CD4-positive, alpha-beta T cell treated with Interferon gamma for 1 hour (primary cell): ENCODE results near the gene GCA.

ENCODE experiments used
- DNase-seq: peaks from one replicate; pipeline ENCODE4 v3.0.0-alpha.2; 2020

GCA gene, protein sequence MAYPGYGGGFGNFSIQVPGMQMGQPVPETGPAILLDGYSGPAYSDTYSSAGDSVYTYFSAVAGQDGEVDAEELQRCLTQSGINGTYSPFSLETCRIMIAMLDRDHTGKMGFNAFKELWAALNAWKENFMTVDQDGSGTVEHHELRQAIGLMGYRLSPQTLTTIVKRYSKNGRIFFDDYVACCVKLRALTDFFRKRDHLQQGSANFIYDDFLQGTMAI

DNA sequence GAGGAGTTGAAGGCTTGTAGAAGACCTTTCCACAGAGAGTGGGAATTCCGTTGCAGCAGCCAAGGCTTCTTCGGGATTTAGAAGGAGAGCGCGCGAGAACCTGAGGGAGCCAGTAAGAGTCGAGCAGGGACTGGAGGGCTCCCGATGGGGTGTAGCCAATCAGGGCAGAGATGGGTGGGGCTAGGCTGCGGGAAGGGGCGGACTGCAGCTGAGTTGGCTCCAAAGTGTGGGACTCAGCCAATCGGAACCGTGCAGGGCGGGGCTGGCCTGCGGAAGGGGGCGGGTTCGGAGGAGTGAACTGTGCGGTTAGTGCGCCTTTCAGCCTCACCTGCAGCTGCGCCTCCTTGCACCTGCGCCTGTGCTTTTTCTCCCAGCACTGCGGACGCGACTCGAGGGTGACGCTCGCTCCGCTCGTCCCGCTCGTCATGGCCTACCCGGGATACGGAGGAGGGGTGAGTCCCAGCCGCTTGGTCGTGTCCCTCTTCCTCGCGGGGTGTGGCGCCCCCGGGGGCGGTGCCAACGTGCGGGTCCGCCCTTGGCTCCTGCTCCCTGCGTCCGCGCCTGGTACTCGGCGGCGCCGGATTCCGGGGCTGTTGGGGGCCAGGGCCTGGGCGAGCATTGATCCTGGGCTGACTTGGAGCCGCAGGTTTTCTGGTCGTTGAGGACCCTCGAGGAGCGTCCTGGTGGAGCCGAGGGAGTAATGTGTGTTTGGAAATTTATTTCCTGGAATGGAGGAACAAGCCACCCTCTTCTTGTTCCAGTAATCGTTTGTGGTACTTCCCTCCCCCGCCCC, at the start of gene GCA:
Gene GCA, plus strand, starts transcription at position 309 of the 793 bp plus-strand sequence. Its CDS starts 117 bp downstream, at position 426.
- peak; percentile 95 for DNase-seq

DNA sequence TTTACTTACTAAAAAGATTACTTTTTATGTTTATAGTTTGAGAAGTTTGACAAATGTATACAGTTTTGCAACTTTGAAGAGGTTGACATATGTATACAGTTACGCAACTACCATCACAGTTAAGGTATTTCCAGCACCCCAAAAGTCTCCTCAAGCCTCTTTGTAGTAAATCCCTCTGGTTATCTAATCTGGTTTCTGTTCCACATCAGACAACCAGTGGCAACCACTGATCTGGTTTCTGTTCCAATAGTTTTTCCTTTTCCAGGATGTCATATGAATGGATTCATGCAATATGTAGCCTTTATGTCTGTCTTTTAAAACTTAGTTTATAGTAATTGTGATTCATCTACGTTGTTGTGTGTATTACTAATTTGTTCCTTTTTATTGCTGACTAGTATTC, 48.9 kb upstream of the GCA start:
- DNase-seq: no peak

DNA sequence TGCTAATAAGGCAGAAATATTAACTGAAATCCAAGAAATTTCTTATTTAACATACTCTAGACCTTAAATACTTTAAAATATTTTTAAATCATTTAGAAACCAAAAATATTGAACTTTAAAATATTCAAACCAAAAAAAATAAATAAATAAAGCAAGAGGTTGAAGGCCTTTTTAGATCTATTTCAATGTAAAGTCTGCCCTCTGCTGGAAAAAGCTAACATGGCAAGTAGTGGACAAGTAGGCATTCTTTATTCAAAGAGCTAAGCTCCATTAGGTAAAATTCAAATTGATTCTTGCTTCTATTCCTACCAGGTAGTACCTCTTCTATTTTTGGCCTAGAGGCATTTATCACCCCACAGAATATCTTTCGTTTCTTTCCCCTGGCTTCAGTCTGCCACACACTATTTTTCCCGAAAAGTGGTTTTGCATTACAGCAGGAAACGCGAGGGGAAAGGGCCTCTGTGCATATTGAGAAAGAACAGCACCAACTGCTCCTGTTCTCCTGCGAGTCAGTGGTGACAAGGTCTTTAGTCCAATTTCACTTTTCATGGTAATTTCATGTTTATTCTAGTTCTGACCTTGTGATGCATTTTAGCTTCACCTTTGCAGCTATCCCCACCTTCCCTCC, 45.9 kb upstream of the GCA start:
- DNase-seq: no peak

GRCh38 chr2:162298669-162299335, 45.1 kb upstream of the GCA start:
- DNase-seq: no peak

DNA sequence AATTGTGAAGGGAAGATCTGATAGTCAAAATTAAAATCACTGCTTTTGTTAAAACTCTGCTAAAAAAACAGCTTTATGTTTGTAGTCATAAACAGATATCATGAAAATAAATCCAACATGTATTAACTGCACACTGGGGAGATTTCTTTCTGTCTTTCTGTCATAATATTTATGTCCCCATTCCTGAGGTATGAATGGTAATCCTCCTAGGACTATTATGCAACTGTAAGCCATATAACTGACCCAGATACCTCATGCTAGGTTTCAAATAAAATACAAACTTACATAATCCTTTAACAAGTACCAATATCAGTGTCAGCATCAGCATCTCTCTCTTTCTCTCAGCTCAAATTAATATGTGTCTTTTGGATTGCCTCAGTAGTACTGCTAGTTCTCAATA, 43.7 kb upstream of the GCA start:
- no peak for DNase-seq

GRCh38 chr2:162301151-162301804, 42.7 kb upstream of the GCA start:
- DNase-seq: peak; percentile 38

GRCh38 chr2:162301877-162302276, 42.1 kb upstream of the GCA start:
- DNase-seq: no peak

DNA sequence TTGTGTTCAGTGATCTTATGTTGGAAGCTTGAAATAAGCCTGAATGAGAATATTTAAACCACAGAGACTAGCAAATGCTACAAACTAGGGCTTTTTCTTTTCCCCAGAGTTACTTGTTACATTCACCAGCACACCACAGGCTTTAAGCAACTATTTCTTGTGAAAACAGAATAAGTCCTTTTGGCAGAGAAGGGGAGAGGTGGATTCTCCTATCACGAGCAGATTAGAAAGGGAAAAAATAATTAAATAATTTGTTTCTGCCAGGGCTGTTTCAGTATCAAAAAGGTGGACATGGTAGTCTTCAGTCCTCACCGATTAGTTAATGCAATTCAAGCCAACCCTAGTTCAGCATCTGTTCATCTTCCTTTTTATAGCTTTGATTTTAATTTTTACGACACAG, 38.0 kb upstream of the GCA start:
- no peak for DNase-seq

GRCh38 chr2:162308747-162309503, 35.0 kb upstream of the GCA start:
- no peak for DNase-seq

DNA sequence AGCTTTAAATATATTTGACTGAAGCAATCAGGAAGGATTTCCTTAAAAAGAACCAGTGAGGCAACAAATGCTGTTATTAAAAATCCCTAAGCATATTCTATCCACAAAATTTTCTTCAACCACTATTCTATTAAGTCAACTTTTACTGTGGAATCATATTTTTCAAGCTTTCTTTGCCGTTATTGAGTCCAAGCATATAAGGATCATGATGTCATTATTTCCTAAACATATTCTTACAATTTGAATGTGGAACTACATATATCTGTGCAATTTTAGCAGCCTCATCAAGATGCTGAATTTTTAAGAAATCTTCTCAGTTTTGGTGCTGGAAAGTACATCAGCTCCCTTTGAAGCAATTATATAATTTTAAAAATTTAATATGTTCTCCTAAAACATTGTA, 31.1 kb upstream of the GCA start:
- DNase-seq: no peak

- DNase-seq: no peak
Observed at GRCh38 chr2:162315938-162316337, 28.0 kb upstream of the GCA start.

DNA sequence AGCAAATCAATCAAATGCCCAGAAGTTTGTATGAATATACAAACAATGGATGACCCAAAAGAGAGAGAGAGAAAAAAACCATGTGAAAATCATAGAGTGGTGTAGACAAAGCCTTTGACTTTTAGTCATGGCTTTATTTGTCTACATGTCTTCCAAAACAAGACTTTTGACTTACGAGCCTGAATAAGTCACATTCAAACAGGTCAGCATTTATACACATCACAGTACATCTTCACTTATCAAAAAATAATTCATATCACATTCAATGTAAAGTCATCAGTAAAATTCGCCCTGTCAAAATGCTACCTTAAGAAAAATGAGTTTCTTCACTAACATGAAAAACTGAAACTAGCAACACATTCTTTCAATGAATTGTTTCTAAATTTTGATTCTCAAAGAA, 27.3 kb upstream of the GCA start:
- no peak for DNase-seq

DNA sequence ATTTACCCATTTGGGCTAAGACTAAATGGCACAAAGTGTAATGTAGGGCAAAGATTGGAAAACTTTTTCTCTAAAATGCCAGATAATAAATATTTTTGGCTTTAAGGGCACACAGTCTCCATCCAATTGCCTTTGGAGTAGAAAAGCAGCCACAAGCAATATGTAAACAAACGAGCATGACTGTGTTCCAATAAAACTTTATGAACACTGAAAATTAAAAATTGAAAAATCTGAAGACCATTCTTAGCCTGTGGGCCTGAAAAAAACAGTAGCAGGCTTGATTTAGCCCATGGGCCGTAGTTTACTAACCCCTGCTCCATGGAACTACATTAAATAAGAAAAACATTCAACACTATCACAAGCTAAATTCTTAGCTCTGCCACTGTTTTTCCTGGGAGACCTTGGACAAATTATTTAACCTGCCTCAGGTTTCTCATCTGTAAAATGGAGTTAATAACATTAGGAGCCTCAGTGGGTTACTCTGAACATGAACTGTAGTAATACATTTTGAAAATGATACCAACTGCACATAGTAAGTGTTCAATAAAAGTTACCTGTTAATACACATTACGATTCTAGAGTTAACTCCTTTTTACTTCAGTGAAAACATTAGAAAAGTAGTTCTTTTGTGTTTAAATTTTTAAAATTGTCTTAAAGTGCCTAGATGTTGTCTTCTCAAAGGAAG, 26.7 kb upstream of the GCA start:
- no peak for DNase-seq

GRCh38 chr2:162317861-162318327, 26.0 kb upstream of the GCA start:
- DNase-seq: peak; percentile 19

DNA sequence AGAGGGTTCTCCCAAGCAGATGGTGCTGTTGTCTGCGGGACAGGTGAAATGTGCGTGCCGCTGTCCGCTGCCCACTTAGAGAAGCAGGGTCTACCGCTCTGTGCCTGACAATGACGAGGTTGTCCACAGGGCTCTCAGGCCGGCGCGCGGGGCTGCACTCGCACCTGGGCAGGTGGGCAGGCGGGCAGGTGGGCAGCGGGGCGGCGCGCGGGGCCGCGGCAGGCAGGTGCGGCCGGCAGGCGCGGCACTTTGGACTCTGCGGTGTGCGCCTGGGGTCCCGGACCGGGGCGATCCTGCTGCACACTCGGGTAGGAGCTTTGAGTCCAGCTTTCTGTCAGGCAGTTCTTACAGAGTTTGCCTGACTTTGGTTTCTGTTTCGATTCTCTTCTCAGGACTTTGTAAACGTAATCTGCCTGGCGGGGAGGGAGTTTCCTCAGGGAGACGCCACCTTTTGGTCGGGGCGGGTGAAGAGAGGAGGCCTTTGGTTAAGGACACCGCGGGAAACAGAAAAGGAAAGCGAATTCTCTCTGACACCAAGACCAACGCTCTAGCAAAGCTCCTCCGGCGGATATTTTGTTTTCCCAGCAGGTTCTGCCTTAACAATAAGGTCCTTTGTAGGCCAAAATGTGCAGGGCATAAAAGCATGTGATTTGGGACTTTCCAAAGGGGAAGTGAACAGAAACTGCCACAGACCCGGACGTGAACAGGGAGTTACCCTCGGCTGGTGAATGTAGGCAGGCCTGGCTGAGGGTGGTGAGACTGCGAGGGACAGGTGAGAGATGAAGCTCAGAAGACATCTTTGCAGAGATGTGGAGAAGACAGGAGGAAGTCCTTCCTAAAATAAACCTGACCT, 25.4 kb upstream of the GCA start, which contains the start of gene IFIH1:
Gene IFIH1, minus strand, starts transcription at position 357 of the 853 bp plus-strand sequence. CDS start 377 bp downstream, outside the sequence.
- peak; percentile 88 for DNase-seq

GRCh38 chr2:162320864-162321517, 22.9 kb upstream of the GCA start:
- DNase-seq: no peak

GRCh38 chr2:162324953-162325352, 19.0 kb upstream of the GCA start:
- DNase-seq: no peak

- peak; percentile 16 for DNase-seq
Observed at GRCh38 chr2:162327134-162327769, 16.7 kb upstream of the GCA start.

DNA sequence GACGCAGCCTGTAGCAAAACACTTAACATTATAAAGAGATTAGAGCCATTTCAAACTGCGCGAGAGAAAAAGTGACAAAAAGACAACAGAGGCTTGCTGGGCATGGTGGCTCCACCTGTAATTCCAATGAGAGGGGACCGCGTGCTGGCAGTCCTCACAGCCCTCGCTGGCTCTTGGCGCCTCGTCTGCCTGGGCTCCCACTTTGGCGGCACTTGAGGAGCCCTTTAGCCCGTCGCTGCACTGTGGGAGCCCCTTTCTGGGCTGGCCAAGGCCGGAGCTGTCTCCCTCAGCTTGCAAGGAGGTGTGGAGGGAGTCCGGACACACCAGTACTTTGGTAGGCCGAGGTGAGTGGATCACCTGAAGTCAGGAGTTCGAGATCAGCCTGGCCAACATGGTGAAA, 16.1 kb upstream of the GCA start:
- DNase-seq: no peak
